OCI-LY7 (cell line): ENCODE measurements around the gene IL1RL2. TPM values are rescaled to one million over a fixed set of nuclear protein-coding genes. Genes with fewer than 3 reads are reported as not detected.

Experiments used
- BruUV-seq: library from RNA; stranded (reverse); fragments of 400-500 nt; replicated peaks from 2 replicates; lab custom pipeline; 2021; lab: Mats Ljungman, UMichigan
- CTCF ChIA-PET: fragments of 300-600 bp; sonication (Branson Sonifier 250); formaldehyde crosslinking; loops from one replicate; lab custom pipeline; 2022; ENCODE audit warnings: antibody characterized with exemption; ENCODE audit not compliant: unreplicated experiment; lab: Charles Lee
- POLR2A ChIA-PET: fragments of 300-600 bp; sonication (Branson Sonifier 250); formaldehyde crosslinking; loops from one replicate; lab custom pipeline; 2022; ENCODE audit warnings: antibody characterized with exemption; lab: Charles Lee
- DNase-seq: peaks from one replicate; pipeline ENCODE4 v3.0.0-alpha.2; 2015; ENCODE audit warnings: low spot score
- H2AFZ ChIP-seq: fragments of 200-600 bp; sonication (generic), shearing (Covaris generic); 2 replicates; pipeline ENCODE4 v1.6.1; 2014; ENCODE audit warnings: mild to moderate bottlenecking, antibody characterized with exemption, low read length, moderate library complexity
- H3K27ac ChIP-seq: fragments of 200-600 bp; sonication (generic); 2 replicates; pipeline ENCODE4 v1.5.1; 2014; ENCODE audit warnings: mixed run types, low read depth, mild to moderate bottlenecking, moderate library complexity, low read length, inconsistent platforms; ENCODE audit not compliant: poor library complexity, severe bottlenecking
- H3K36me3 ChIP-seq: fragments of 200-600 bp; sonication (generic); 2 replicates; pipeline ENCODE4 v1.6.1; 2014; ENCODE audit warnings: mild to moderate bottlenecking, antibody characterized with exemption, low read length, moderate library complexity, mixed read lengths; ENCODE audit not compliant: insufficient read depth
- H3K4me1 ChIP-seq: fragments of 200-600 bp; sonication (generic); 2 replicates; pipeline ENCODE4 v1.5.1; 2014; ENCODE audit warnings: mild to moderate bottlenecking, low read length; ENCODE audit not compliant: insufficient read depth, poor library complexity, severe bottlenecking
- H3K4me2 ChIP-seq: fragments of 200-600 bp; sonication (generic); 2 replicates; pipeline ENCODE4 v1.6.1; 2014; ENCODE audit warnings: mild to moderate bottlenecking, low read length
- H3K4me3 ChIP-seq: fragments of 200-600 bp; sonication (generic); 2 replicates; pipeline ENCODE4 v1.5.1; 2014; ENCODE audit warnings: mild to moderate bottlenecking, low read depth, low read length; ENCODE audit not compliant: poor library complexity, severe bottlenecking
- H3K79me2 ChIP-seq: fragments of 200-600 bp; sonication (generic); 2 replicates; pipeline ENCODE4 v1.6.1; 2016; ENCODE audit warnings: low read depth, mild to moderate bottlenecking, low read length, moderate library complexity, mixed read lengths; ENCODE audit not compliant: insufficient read depth
- H3K9me2 ChIP-seq: fragments of 200-600 bp; sonication (generic); 2 replicates; pipeline ENCODE4 v1.6.1; 2016; ENCODE audit warnings: mild to moderate bottlenecking, low read length, mixed read lengths; ENCODE audit not compliant: insufficient read depth
- H3K9me3 ChIP-seq: fragments of 200-600 bp; sonication (generic); 2 replicates; pipeline ENCODE4 v1.6.1; 2014; ENCODE audit warnings: mild to moderate bottlenecking, mixed run types, low read length, mixed read lengths
- H4K20me1 ChIP-seq: fragments of 200-600 bp; sonication (generic); 2 replicates; pipeline ENCODE4 v1.6.1; 2014; ENCODE audit warnings: mild to moderate bottlenecking, antibody characterized with exemption, low read length, moderate library complexity, mixed read lengths; ENCODE audit not compliant: insufficient read depth
- intact Hi-C: fragments of 100-400 bp; cut with micrococcal nuclease; formaldehyde crosslinking; loops from one replicate; pipeline ENCODE4 v1.10.0; 2022; ENCODE audit not compliant: unreplicated experiment
- total RNA-seq, 2 experiments: library from RNA; depleted of rRNA in 1 of 2; stranded (reverse); fragments of >200 nt in 1 of 2; shearing (Covaris generic) in 1 of 2; gene quantifications; 2 replicates each; pipeline ENCODE4 v1.2.3, GENCODE V29; 2014 to 2022
- TF ChIP-seq, protein P1 (sequence below): fragments of 200-600 bp; sonication (generic); conservative IDR thresholded peaks from 2 replicates; pipeline ENCODE4 v1.5.1; 2014; ENCODE audit warnings: mild to moderate bottlenecking, antibody characterized with exemption, low read length, moderate library complexity, mixed read lengths

IL1RL2 gene
- total RNA-seq, 2 experiments from 2014 or later = not detected

DNA sequence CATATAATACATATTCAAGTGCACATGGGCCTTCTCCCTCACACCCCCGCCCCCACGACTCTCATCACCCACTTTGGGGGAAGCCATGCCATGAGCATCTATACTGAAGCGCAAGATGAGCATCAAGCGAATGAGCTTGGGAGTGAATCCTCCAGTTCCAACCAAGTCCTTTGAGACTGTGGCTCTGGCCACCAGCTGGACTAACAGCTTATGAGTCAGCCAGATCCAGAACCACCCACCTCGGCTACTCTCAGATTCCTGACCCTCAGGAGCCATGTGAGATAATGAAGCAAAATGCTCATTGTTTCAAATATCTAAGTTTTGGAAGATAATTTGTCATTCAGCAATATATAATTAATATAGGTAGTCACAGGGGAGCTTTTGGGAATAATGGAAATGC, 102.3 kb downstream of the IL1RL2 start:
- Histone ChIP-seq H3K36me3 (no peaks in the 10 kb centered on the region), H3K4me2 (no peak overlapping the region), H3K4me1 (no peaks in the 10 kb centered on the region), H3K79me2 (no peaks in the 10 kb centered on the region), H2AFZ (no peak overlapping the region), H3K9me2 (no peaks in the 10 kb centered on the region), H3K27ac (no peak overlapping the region), H3K4me3 (no peak overlapping the region), H3K9me3 (no peaks in the 10 kb centered on the region), H4K20me1 (no peaks in the 10 kb centered on the region)
- no peak for DNase-seq
- intact Hi-C loops = no loop called here
- POLR2A ChIA-PET = interaction anchor here (0.6 kb wide), 1 partner anchor 955 kb away, joined by 4 read pairs; no protein-coding TSS in a partner anchor
- TF ChIP-seq, protein P1, sequence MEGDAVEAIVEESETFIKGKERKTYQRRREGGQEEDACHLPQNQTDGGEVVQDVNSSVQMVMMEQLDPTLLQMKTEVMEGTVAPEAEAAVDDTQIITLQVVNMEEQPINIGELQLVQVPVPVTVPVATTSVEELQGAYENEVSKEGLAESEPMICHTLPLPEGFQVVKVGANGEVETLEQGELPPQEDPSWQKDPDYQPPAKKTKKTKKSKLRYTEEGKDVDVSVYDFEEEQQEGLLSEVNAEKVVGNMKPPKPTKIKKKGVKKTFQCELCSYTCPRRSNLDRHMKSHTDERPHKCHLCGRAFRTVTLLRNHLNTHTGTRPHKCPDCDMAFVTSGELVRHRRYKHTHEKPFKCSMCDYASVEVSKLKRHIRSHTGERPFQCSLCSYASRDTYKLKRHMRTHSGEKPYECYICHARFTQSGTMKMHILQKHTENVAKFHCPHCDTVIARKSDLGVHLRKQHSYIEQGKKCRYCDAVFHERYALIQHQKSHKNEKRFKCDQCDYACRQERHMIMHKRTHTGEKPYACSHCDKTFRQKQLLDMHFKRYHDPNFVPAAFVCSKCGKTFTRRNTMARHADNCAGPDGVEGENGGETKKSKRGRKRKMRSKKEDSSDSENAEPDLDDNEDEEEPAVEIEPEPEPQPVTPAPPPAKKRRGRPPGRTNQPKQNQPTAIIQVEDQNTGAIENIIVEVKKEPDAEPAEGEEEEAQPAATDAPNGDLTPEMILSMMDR = no peak
- CTCF ChIA-PET = no interaction called here
- no TSS peak for BruUV-seq

Other genes with a start within 250 kb of the IL1RL2 start
- not detected in 2 replicates for gene IL1R2, start 195.1 kb upstream of the IL1RL2 start, total RNA-seq (2014; rRNA removed; shearing (Covaris generic))
- not detected in 2 replicates for gene IL1R2, start 195.1 kb upstream of the IL1RL2 start, total RNA-seq (2022)
- gene IL1R1, start 44.3 kb upstream of the IL1RL2 start, total RNA-seq (2014; rRNA removed; shearing (Covaris generic)) = not detected in 2 replicates
- not detected in 2 replicates for gene IL1R1, start 44.3 kb upstream of the IL1RL2 start, total RNA-seq (2022)
- not detected in 2 replicates for gene IL1RL1, start 124.5 kb downstream of the IL1RL2 start, total RNA-seq (2014; rRNA removed; shearing (Covaris generic))
- not detected in 2 replicates for gene IL1RL1, start 124.5 kb downstream of the IL1RL2 start, total RNA-seq (2022)
- gene IL18R1, start 168.8 kb downstream of the IL1RL2 start, total RNA-seq (2014; rRNA removed; shearing (Covaris generic)) = not detected in 2 replicates
- gene IL18R1, start 168.8 kb downstream of the IL1RL2 start, total RNA-seq (2022) = not detected in 2 replicates
- not detected in 2 replicates for gene IL18RAP, start 236.1 kb downstream of the IL1RL2 start, total RNA-seq (2014; rRNA removed; shearing (Covaris generic))
- gene IL18RAP, start 236.1 kb downstream of the IL1RL2 start, total RNA-seq (2022) = not detected in 2 replicates